Rectal smooth muscle tissue (tissue), 1 donor: Measurements from ENCODE around the gene FBLN1.

ENCODE experiments used
- H3K27ac ChIP-seq: one replicate; pipeline ENCODE4 v1.7.0; 2013; ENCODE audit warnings: low read depth, low read length, inconsistent platforms
- H3K27me3 ChIP-seq: one replicate; pipeline ENCODE4 v1.7.0; 2013; ENCODE audit warnings: low read length; ENCODE audit not compliant: control insufficient read depth, insufficient read depth
- H3K36me3 ChIP-seq: one replicate; pipeline ENCODE4 v1.7.0; 2013; ENCODE audit warnings: low read length; ENCODE audit not compliant: control insufficient read depth, insufficient read depth
- H3K4me1 ChIP-seq: one replicate; pipeline ENCODE4 v1.7.0; 2013; ENCODE audit warnings: low read length; ENCODE audit not compliant: control insufficient read depth, insufficient read depth
- H3K4me3 ChIP-seq: one replicate; pipeline ENCODE4 v1.7.0; 2013; ENCODE audit warnings: low read length
- H3K9ac ChIP-seq: one replicate; pipeline ENCODE4 v1.7.0; 2013; ENCODE audit warnings: low read length

Gene FBLN1

GRCh38 chr22:45511847-45512261 is 9.2 kb downstream of the FBLN1 start:
- Histone ChIP-seq H3K36me3 (no peaks in the 10 kb centered on the region), H3K27ac (peak overlapping the region; percentile 33), H3K9ac (no peak overlapping the region), H3K4me1 (no peaks in the 10 kb centered on the region), H3K4me3 (no peak overlapping the region), H3K27me3 (peaks cover 3% of the 10 kb centered on the region)

- Histone ChIP-seq H3K4me3 (no peak overlapping the region), H3K36me3 (no peaks in the 10 kb centered on the region), H3K27me3 (peaks cover 3% of the 10 kb centered on the region), H3K4me1 (no peaks in the 10 kb centered on the region), H3K9ac (no peak overlapping the region), H3K27ac (peak overlapping the region; percentile 33)
Observed at GRCh38 chr22:45512363-45512762, 9.7 kb downstream of the FBLN1 start.

- H3K9ac ChIP-seq = no peak overlapping the region
- H3K36me3 ChIP-seq = no peaks in the 10 kb centered on the region
- H3K4me1 ChIP-seq = no peaks in the 10 kb centered on the region
- H3K4me3 ChIP-seq = no peak overlapping the region
- H3K27ac ChIP-seq = peak overlapping the region; percentile 32
- H3K27me3 ChIP-seq = no peaks in the 10 kb centered on the region
Observed at GRCh38 chr22:45515676-45516075, 13.0 kb downstream of the FBLN1 start.

GRCh38 chr22:45516163-45516562 is 13.5 kb downstream of the FBLN1 start:
- no peak overlapping the region for H3K9ac ChIP-seq
- no peaks in the 10 kb centered on the region for H3K4me1 ChIP-seq
- no peak overlapping the region for H3K27ac ChIP-seq
- H3K4me3 ChIP-seq = no peak overlapping the region
- no peaks in the 10 kb centered on the region for H3K36me3 ChIP-seq
- H3K27me3 ChIP-seq = no peaks in the 10 kb centered on the region

- Histone ChIP-seq H3K4me1 (no peaks in the 10 kb centered on the region), H3K9ac (no peak overlapping the region), H3K27ac (no peak overlapping the region), H3K36me3 (no peaks in the 10 kb centered on the region), H3K27me3 (no peaks in the 10 kb centered on the region), H3K4me3 (no peak overlapping the region)
Observed at GRCh38 chr22:45516923-45517675, 14.4 kb downstream of the FBLN1 start.

- peaks cover 3% of the 10 kb centered on the region for H3K36me3 ChIP-seq
- H3K27ac ChIP-seq = no peak overlapping the region
- H3K4me1 ChIP-seq = no peaks in the 10 kb centered on the region
- no peak overlapping the region for H3K4me3 ChIP-seq
- no peak overlapping the region for H3K9ac ChIP-seq
- H3K27me3 ChIP-seq = no peaks in the 10 kb centered on the region
Observed at GRCh38 chr22:45518136-45518535, 15.5 kb downstream of the FBLN1 start.

GRCh38 chr22:45518580-45518991 is 15.9 kb downstream of the FBLN1 start:
- Histone ChIP-seq H3K27me3 (no peaks in the 10 kb centered on the region), H3K36me3 (peaks cover 3% of the 10 kb centered on the region), H3K4me3 (no peak overlapping the region), H3K4me1 (no peaks in the 10 kb centered on the region), H3K27ac (no peak overlapping the region), H3K9ac (no peak overlapping the region)

- Histone ChIP-seq H3K36me3 (peaks cover 3% of the 10 kb centered on the region), H3K9ac (no peak overlapping the region), H3K27ac (no peak overlapping the region), H3K27me3 (no peaks in the 10 kb centered on the region), H3K4me3 (no peak overlapping the region), H3K4me1 (no peaks in the 10 kb centered on the region)
Observed at GRCh38 chr22:45521178-45521577, 18.5 kb downstream of the FBLN1 start.

- Histone ChIP-seq H3K4me1 (no peaks in the 10 kb centered on the region), H3K36me3 (peaks cover 3% of the 10 kb centered on the region), H3K4me3 (no peak overlapping the region), H3K27me3 (no peaks in the 10 kb centered on the region), H3K9ac (no peak overlapping the region), H3K27ac (no peak overlapping the region)
Observed at GRCh38 chr22:45522462-45522861, 19.8 kb downstream of the FBLN1 start.

GRCh38 chr22:45524157-45524556 is 21.5 kb downstream of the FBLN1 start:
- no peaks in the 10 kb centered on the region for H3K27me3 ChIP-seq
- H3K36me3 ChIP-seq = peaks cover 3% of the 10 kb centered on the region
- H3K27ac ChIP-seq = no peak overlapping the region
- no peak overlapping the region for H3K4me3 ChIP-seq
- no peak overlapping the region for H3K9ac ChIP-seq
- H3K4me1 ChIP-seq = no peaks in the 10 kb centered on the region

GRCh38 chr22:45524966-45525365 is 22.3 kb downstream of the FBLN1 start:
- Histone ChIP-seq H3K9ac (no peak overlapping the region), H3K27ac (no peak overlapping the region), H3K4me3 (no peak overlapping the region), H3K4me1 (no peaks in the 10 kb centered on the region), H3K36me3 (peaks cover 3% of the 10 kb centered on the region), H3K27me3 (no peaks in the 10 kb centered on the region)

- H3K4me1 ChIP-seq = no peaks in the 10 kb centered on the region
- H3K9ac ChIP-seq = no peak overlapping the region
- H3K27me3 ChIP-seq = no peaks in the 10 kb centered on the region
- H3K4me3 ChIP-seq = no peak overlapping the region
- H3K27ac ChIP-seq = no peak overlapping the region
- H3K36me3 ChIP-seq = peaks cover 3% of the 10 kb centered on the region
Observed at GRCh38 chr22:45525480-45525879, 22.8 kb downstream of the FBLN1 start.

- no peaks in the 10 kb centered on the region for H3K4me1 ChIP-seq
- peaks cover 3% of the 10 kb centered on the region for H3K36me3 ChIP-seq
Observed at GRCh38 chr22:45526281-45526680, 23.6 kb downstream of the FBLN1 start.

More at GRCh38 chr22:45526281-45526680, 23.6 kb downstream of the FBLN1 start:
- Histone ChIP-seq H3K27ac (peak overlapping the region; percentile 45), H3K27me3 (no peaks in the 10 kb centered on the region), H3K4me3 (no peak overlapping the region), H3K9ac (no peak overlapping the region)
